HL-60 (cell line): ENCODE results near the gene FNBP1L.

ENCODE experiments used
- DNase-seq, 2 experiments: peaks; one replicate each; pipeline ENCODE4 v3.0.0-alpha.2; 2010 to 2020; ENCODE audit warnings: low read depth in 1 of 2, low spot score in 1 of 2
- H3K27ac ChIP-seq: fragments of 250-450 bp; sonication (Bioruptor Pico); replicated peaks from 2 replicates; pipeline ENCODE4 v1.5.1; 2020; ENCODE audit warnings: mild to moderate bottlenecking, moderate library complexity
- H3K27me3 ChIP-seq: fragments of 250-450 bp; sonication (Bioruptor Pico); 2 replicates; pipeline ENCODE4 v1.5.1; 2021; ENCODE audit warnings: mild to moderate bottlenecking, moderate library complexity; ENCODE audit not compliant: insufficient read depth, poor library complexity, severe bottlenecking
- H3K4me3 ChIP-seq: replicated peaks from 2 replicates; pipeline ENCODE4 v1.5.1; 2011; ENCODE audit warnings: mild to moderate bottlenecking, control low read depth, low read length; ENCODE audit not compliant: insufficient read depth
- CTCF ChIP-seq: IDR thresholded peaks from one replicate; pipeline ENCODE4 v1.5.1; 2011; ENCODE audit warnings: low read length, control low read depth, inconsistent platforms; ENCODE audit not compliant: insufficient read depth
- GABPA ChIP-seq: IDR thresholded peaks from 2 replicates; pipeline ENCODE4 v1.6.1; 2012; ENCODE audit warnings: low read depth
- POLR2AphosphoS5 ChIP-seq: IDR thresholded peaks from 2 replicates; pipeline ENCODE4 v1.6.1; 2012; ENCODE audit warnings: low read depth
- REST ChIP-seq: IDR thresholded peaks from 2 replicates; pipeline ENCODE4 v1.6.1; 2012; ENCODE audit warnings: low read depth; ENCODE audit not compliant: insufficient replicate concordance
- SPI1 ChIP-seq: IDR thresholded peaks from 2 replicates; pipeline ENCODE4 v1.6.1; 2012; ENCODE audit warnings: low read depth, mild to moderate bottlenecking, borderline replicate concordance

Gene FNBP1L

DNA sequence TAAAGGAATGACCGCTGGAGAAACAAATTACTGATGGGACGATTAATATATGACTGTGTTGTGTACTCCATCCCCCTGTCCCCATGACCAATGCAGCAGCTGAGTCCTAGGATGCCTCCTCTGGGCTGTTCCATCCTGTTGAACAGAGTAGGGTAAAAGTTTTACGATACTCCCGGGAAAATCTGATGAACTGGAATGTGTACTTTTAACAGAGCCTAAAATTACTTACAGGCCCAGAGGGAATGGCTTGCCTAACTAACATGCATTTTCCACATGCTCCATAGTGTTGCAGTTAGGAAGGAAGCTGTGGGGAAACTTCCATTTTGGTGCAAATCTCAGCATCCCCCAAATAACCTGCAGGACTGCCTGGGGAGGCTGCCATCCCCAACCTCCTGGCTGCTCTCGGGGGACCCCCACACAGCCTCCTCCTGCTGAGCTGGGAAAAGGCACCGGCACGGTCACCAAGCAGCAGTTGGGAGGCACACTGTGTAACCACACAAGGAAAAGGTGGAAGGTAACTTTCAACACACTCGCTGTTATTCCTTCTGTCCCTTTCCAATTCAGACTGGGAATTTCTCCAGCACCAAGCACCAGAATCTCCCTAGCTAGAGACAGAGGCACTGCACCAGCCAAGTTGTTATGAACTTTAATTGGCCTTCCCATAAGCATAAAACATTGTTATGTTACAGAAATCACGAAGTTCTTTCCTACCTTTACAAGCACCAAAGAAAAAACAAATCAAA is 136.5 kb downstream of the FNBP1L start:
- TF ChIP-seq GABPA, result no peak
- Histone ChIP-seq H3K27ac (no peak overlapping the region), H3K27me3 (no peaks in the 10 kb centered on the region), H3K4me3 (no peak overlapping the region)
- DNase-seq, result no peak

GRCh38 chr1:93585059-93585966 is 137.4 kb downstream of the FNBP1L start:
- H3K27ac ChIP-seq, result no peak overlapping the region
- no peaks in the 10 kb centered on the region for H3K27me3 ChIP-seq
- TF ChIP-seq REST, result no peak
- no peak for TF ChIP-seq POLR2AphosphoS5
- TF ChIP-seq GABPA, result no peak
- no peak for TF ChIP-seq SPI1
- TF ChIP-seq CTCF, result no peak
- no peak for DNase-seq
- H3K4me3 ChIP-seq, result no peak overlapping the region

DNA sequence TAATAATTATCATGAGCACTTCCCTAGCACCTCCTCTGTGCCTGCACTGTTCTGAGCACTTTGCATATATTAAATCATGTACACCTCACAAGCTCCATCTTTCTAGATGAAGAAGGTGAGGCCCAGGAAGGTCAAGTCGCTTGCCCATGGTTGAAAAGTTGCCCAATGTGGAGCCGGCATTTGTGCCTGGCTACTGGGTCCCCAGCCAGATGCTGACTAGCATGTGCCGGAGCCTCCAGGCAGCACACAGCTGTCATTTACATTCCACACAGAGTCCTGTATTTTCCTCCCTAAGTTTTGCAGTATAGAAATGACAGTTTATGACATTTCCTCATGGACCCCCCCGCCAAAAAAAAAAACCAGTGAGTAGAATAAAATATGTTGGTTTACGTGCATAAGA is 139.4 kb downstream of the FNBP1L start:
- H3K27ac ChIP-seq, result no peak overlapping the region
- DNase-seq, result no peak
- no peaks in the 10 kb centered on the region for H3K27me3 ChIP-seq
- H3K4me3 ChIP-seq, result no peak overlapping the region
- no peak for TF ChIP-seq POLR2AphosphoS5
- no peak for TF ChIP-seq GABPA
- TF ChIP-seq SPI1, result no peak
- TF ChIP-seq CTCF, result no peak
- no peak for TF ChIP-seq REST

- Histone ChIP-seq H3K4me3 (no peak overlapping the region), H3K27ac (no peak overlapping the region)
- no peak for DNase-seq
Observed at GRCh38 chr1:93588206-93588605, 140.3 kb downstream of the FNBP1L start.

More at GRCh38 chr1:93588206-93588605, 140.3 kb downstream of the FNBP1L start:
- H3K27me3 ChIP-seq, result no peaks in the 10 kb centered on the region
- TF ChIP-seq CTCF, result no peak
- TF ChIP-seq REST, result no peak
- TF ChIP-seq SPI1, result no peak
- no peak for TF ChIP-seq GABPA
- TF ChIP-seq POLR2AphosphoS5, result no peak
